Progenitor cell of endocrine pancreas (in vitro differentiated cells): ENCODE measurements around the gene PAQR3. TPM values are rescaled to one million over a fixed set of nuclear protein-coding genes. Genes with fewer than 3 reads are reported as not detected.

ENCODE experiments used
- DNase-seq: peaks from one replicate; pipeline ENCODE4 v3.0.0; 2021; ENCODE audit warnings: low spot score; ENCODE audit not compliant: unreplicated experiment
- H3K27ac Mint-ChIP-seq: 2 replicates; pipeline ENCODE4 v1.8.0; 2021; ENCODE audit warnings: mild to moderate bottlenecking, moderate library complexity, mixed read lengths
- H3K27me3 Mint-ChIP-seq: 2 replicates; pipeline ENCODE4 v1.8.0; 2021; ENCODE audit warnings: mixed read lengths
- H3K36me3 Mint-ChIP-seq: 2 replicates; pipeline ENCODE4 v1.8.0; 2022; ENCODE audit warnings: mixed read lengths; ENCODE audit not compliant: insufficient read depth
- H3K4me1 Mint-ChIP-seq: 2 replicates; pipeline ENCODE4 v1.8.0; 2021; ENCODE audit warnings: low read depth, mixed read lengths
- H3K4me3 Mint-ChIP-seq: 2 replicates; pipeline ENCODE4 v1.8.0; 2021; ENCODE audit warnings: low read depth, mild to moderate bottlenecking, moderate library complexity, mixed read lengths
- H3K9me3 Mint-ChIP-seq: 2 replicates; pipeline ENCODE4 v1.8.0; 2021; ENCODE audit warnings: low read depth, mixed read lengths
- total RNA-seq: library from RNA; stranded (reverse); gene quantifications from 2 replicates; pipeline ENCODE4 v1.2.1, GENCODE V29; 2021
- TF ChIP-seq, protein P1 (sequence below): fragments of 200-600 bp; sonication (generic); IDR thresholded peaks from one replicate; pipeline ENCODE4 v1.5.0; 2021; ENCODE audit warnings: antibody characterized with exemption, mild to moderate bottlenecking; ENCODE audit not compliant: unreplicated experiment

Gene PAQR3
- total RNA-seq, 1 donor from 2014 or later, result 16.2 TPM

GRCh38 chr4:78953231-78953630, 14.0 kb upstream of the PAQR3 start:
- Mint-ChIP-seq H3K27me3 (peaks cover 23% of the 10 kb centered on the region), H3K36me3 (no peaks in the 10 kb centered on the region), H3K4me1 (no peaks in the 10 kb centered on the region), H3K27ac (no peak overlapping the region), H3K4me3 (no peak overlapping the region), H3K9me3 (no peaks in the 10 kb centered on the region)
- TF ChIP-seq, protein P1, sequence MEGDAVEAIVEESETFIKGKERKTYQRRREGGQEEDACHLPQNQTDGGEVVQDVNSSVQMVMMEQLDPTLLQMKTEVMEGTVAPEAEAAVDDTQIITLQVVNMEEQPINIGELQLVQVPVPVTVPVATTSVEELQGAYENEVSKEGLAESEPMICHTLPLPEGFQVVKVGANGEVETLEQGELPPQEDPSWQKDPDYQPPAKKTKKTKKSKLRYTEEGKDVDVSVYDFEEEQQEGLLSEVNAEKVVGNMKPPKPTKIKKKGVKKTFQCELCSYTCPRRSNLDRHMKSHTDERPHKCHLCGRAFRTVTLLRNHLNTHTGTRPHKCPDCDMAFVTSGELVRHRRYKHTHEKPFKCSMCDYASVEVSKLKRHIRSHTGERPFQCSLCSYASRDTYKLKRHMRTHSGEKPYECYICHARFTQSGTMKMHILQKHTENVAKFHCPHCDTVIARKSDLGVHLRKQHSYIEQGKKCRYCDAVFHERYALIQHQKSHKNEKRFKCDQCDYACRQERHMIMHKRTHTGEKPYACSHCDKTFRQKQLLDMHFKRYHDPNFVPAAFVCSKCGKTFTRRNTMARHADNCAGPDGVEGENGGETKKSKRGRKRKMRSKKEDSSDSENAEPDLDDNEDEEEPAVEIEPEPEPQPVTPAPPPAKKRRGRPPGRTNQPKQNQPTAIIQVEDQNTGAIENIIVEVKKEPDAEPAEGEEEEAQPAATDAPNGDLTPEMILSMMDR, result no peak
- no peak for DNase-seq

GRCh38 chr4:78951862-78952472, 12.7 kb upstream of the PAQR3 start:
- DNase-seq, result no peak
- no peaks in the 10 kb centered on the region for H3K36me3 Mint-ChIP-seq

DNA sequence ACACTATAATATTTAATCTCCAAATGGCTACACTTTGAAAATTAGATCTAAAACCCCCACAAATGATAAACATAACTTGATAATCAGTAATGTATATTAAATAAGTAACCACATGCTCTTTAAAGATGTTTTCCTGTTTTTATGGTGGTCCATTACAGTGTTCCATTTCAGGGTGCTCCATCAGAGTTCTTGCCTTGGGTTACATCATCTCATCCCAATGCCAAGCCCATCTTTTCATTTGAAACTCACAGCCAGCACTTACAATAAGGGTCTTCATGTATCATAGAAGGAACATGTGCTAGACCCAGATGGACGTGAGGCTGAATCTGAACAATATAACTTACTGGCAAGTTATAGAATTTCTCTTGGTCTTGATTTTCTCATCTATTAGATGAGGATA, 10.5 kb upstream of the PAQR3 start:
- H3K4me1 Mint-ChIP-seq, result no peaks in the 10 kb centered on the region
- no peak overlapping the region for H3K27ac Mint-ChIP-seq
- H3K27me3 Mint-ChIP-seq, result peaks cover 27% of the 10 kb centered on the region
- DNase-seq, result no peak
- H3K9me3 Mint-ChIP-seq, result peaks cover 6% of the 10 kb centered on the region
- TF ChIP-seq, protein P1, result no peak
- no peak overlapping the region for H3K4me3 Mint-ChIP-seq
- H3K36me3 Mint-ChIP-seq, result no peaks in the 10 kb centered on the region

More at GRCh38 chr4:78951862-78952472, 12.7 kb upstream of the PAQR3 start:
- TF ChIP-seq, protein P1, result peak; percentile 87
- no peaks in the 10 kb centered on the region for H3K9me3 Mint-ChIP-seq
- no peaks in the 10 kb centered on the region for H3K4me1 Mint-ChIP-seq
- H3K4me3 Mint-ChIP-seq, result no peak overlapping the region
- H3K27ac Mint-ChIP-seq, result no peak overlapping the region
- peaks cover 27% of the 10 kb centered on the region for H3K27me3 Mint-ChIP-seq

GRCh38 chr4:78945651-78946179, 6.5 kb upstream of the PAQR3 start:
- TF ChIP-seq, protein P1, result no peak
- Mint-ChIP-seq H3K9me3 (peaks cover 6% of the 10 kb centered on the region), H3K4me3 (no peak overlapping the region), H3K4me1 (no peaks in the 10 kb centered on the region), H3K36me3 (no peaks in the 10 kb centered on the region), H3K27ac (no peak overlapping the region), H3K27me3 (peaks cover 26% of the 10 kb centered on the region)
- DNase-seq, result no peak

GRCh38 chr4:78944381-78944780, 5.1 kb upstream of the PAQR3 start:
- Mint-ChIP-seq H3K27ac (no peak overlapping the region), H3K27me3 (peaks cover 25% of the 10 kb centered on the region), H3K9me3 (peaks cover 6% of the 10 kb centered on the region), H3K4me1 (peaks cover 4% of the 10 kb centered on the region), H3K36me3 (no peaks in the 10 kb centered on the region), H3K4me3 (no peak overlapping the region)
- no peak for DNase-seq
- TF ChIP-seq, protein P1, result no peak
